SK-N-MC (cell line): ENCODE results near the gene PCDH11Y.
"Not testable (repeated sequence)": the region's sequence is repeated elsewhere in the genome, so short reads cannot be mapped to it uniquely, and the experiment has no call there.

ENCODE experiments used
- EZH2 ChIP-seq: fragments of 200-600 bp; sonication (generic); IDR thresholded peaks from one replicate; pipeline ENCODE4 v1.6.1; 2017; ENCODE audit warnings: antibody characterized with exemption
- FOXP2 ChIP-seq: optimal IDR thresholded peaks from 2 replicates; pipeline ENCODE3; 2011; ENCODE audit warnings: mild to moderate bottlenecking, moderate library complexity; ENCODE audit not compliant: insufficient read depth; ENCODE audit errors: extremely low read length, control extremely low read depth
- POLR2AphosphoS5 ChIP-seq: IDR thresholded peaks from 2 replicates; pipeline ENCODE4 v1.6.1; 2012; ENCODE audit warnings: mild to moderate bottlenecking, low read depth, low read length, borderline replicate concordance

GRCh38 chrY:5182998-5183397 is 182.9 kb downstream of the PCDH11Y start:
- TF ChIP-seq EZH2, POLR2AphosphoS5, FOXP2: not testable (repeated sequence)
